OCI-LY1 (cell line): ENCODE measurements around the gene ZSWIM5.

ENCODE experiments used
- H2AFZ ChIP-seq: fragments of 200-600 bp; sonication (generic), shearing (Covaris generic); 2 replicates; pipeline ENCODE4 v1.6.0; 2014; ENCODE audit warnings: antibody characterized with exemption, mild to moderate bottlenecking, low read length
- H3F3A ChIP-seq: fragments of 200-600 bp; sonication (generic), shearing (Covaris generic); 2 replicates; pipeline ENCODE4 v1.6.0; 2014; ENCODE audit warnings: mild to moderate bottlenecking, antibody characterized with exemption, low read length, moderate library complexity; ENCODE audit not compliant: insufficient read depth
- H3K27ac ChIP-seq: fragments of 200-600 bp; sonication (generic); 2 replicates; pipeline ENCODE4 v1.5.1; 2014; ENCODE audit warnings: low read length, mixed run types, mild to moderate bottlenecking, low read depth; ENCODE audit not compliant: poor library complexity, severe bottlenecking
- H3K27me3 ChIP-seq: fragments of 200-600 bp; sonication (generic); 2 replicates; pipeline ENCODE4 v1.6.0; 2014; ENCODE audit warnings: antibody characterized with exemption, mild to moderate bottlenecking, low read length, moderate library complexity; ENCODE audit not compliant: insufficient read depth
- H3K36me3 ChIP-seq: fragments of 200-600 bp; sonication (generic); 2 replicates; pipeline ENCODE4 v1.6.1; 2014; ENCODE audit warnings: mild to moderate bottlenecking, antibody characterized with exemption, low read length, moderate library complexity, mixed read lengths; ENCODE audit not compliant: insufficient read depth
- H3K4me1 ChIP-seq: fragments of 200-600 bp; sonication (generic); 2 replicates; pipeline ENCODE4 v1.5.1; 2014; ENCODE audit warnings: mild to moderate bottlenecking, low read length, moderate library complexity; ENCODE audit not compliant: insufficient read depth, severe bottlenecking
- H3K4me2 ChIP-seq: fragments of 200-600 bp; sonication (generic), shearing (Covaris generic); 2 replicates; pipeline ENCODE4 v1.6.1; 2014; ENCODE audit warnings: low read length
- H3K4me3 ChIP-seq: fragments of 200-600 bp; sonication (generic); 2 replicates; pipeline ENCODE4 v1.5.1; 2014; ENCODE audit warnings: low read length, low read depth, mild to moderate bottlenecking, mixed read lengths; ENCODE audit not compliant: poor library complexity, severe bottlenecking
- H3K79me2 ChIP-seq: fragments of 200-600 bp; shearing (Covaris generic); 2 replicates; pipeline ENCODE4 v1.6.1; 2016; ENCODE audit warnings: mixed run types, low read length, mixed read lengths; ENCODE audit not compliant: insufficient read depth
- H3K9ac ChIP-seq: fragments of 200-600 bp; sonication (generic), shearing (Covaris generic); 2 replicates; pipeline ENCODE4 v1.6.1; 2014; ENCODE audit warnings: mild to moderate bottlenecking, low read length, mixed read lengths
- H3K9me2 ChIP-seq: fragments of 200-600 bp; sonication (generic), shearing (Covaris generic); 2 replicates; pipeline ENCODE4 v1.6.1; 2014; ENCODE audit warnings: low read depth, mild to moderate bottlenecking, low read length, mixed read lengths
- H3K9me3 ChIP-seq: fragments of 200-600 bp; shearing (Covaris generic); 2 replicates; pipeline ENCODE4 v1.6.1; 2014; ENCODE audit warnings: low read length, mixed read lengths
- H4K20me1 ChIP-seq: fragments of 200-600 bp; sonication (generic), shearing (Covaris generic); 2 replicates; pipeline ENCODE4 v1.6.0; 2016; ENCODE audit warnings: mild to moderate bottlenecking, low read length; ENCODE audit not compliant: insufficient read depth
- CTCF ChIP-seq: fragments of 200-600 bp; sonication (generic), shearing (Covaris generic); IDR thresholded peaks from 2 replicates; pipeline ENCODE4 v1.5.1; 2017; ENCODE audit warnings: mild to moderate bottlenecking, antibody characterized with exemption, low read length, moderate library complexity, mixed read lengths
- EZH2 ChIP-seq: fragments of 200-600 bp; sonication (generic), shearing (Covaris generic); IDR thresholded peaks from 2 replicates; pipeline ENCODE4 v1.8.0; 2017; ENCODE audit warnings: borderline replicate concordance, mixed run types, mild to moderate bottlenecking, antibody characterized with exemption, low read length, moderate library complexity, mixed read lengths

The ZSWIM5 gene

GRCh38 chr1:45038240-45038639 lies 168.2 kb downstream of the ZSWIM5 start:
- Histone ChIP-seq H3K4me2 (no peak overlapping the region), H3K27me3 (no peaks in the 10 kb centered on the region), H2AFZ (no peak overlapping the region), H3K4me3 (no peak overlapping the region), H3K27ac (no peak overlapping the region), H3K4me1 (peaks cover 11% of the 10 kb centered on the region), H3K9ac (no peak overlapping the region), H4K20me1 (no peaks in the 10 kb centered on the region), H3F3A (no peaks in the 10 kb centered on the region; the same call in 1 of the 2 replicates), H3K9me3 (no peaks in the 10 kb centered on the region), H3K9me2 (no peaks in the 10 kb centered on the region), H3K79me2 (no peaks in the 10 kb centered on the region), H3K36me3 (no peaks in the 10 kb centered on the region)
- TF ChIP-seq EZH2 (no peak), CTCF (no peak)

GRCh38 chr1:45037456-45037855 lies 168.9 kb downstream of the ZSWIM5 start:
- no peak overlapping the region for H3K9ac ChIP-seq
- no peaks in the 10 kb centered on the region for H4K20me1 ChIP-seq
- H3K79me2 ChIP-seq = no peaks in the 10 kb centered on the region
- H3K27ac ChIP-seq = no peak overlapping the region
- no peaks in the 10 kb centered on the region; the same call in 1 of the 2 replicates for H3F3A ChIP-seq
- no peaks in the 10 kb centered on the region for H3K36me3 ChIP-seq
- peaks cover 15% of the 10 kb centered on the region for H3K4me1 ChIP-seq
- H3K9me2 ChIP-seq = no peaks in the 10 kb centered on the region
- no peak overlapping the region for H3K4me2 ChIP-seq
- TF ChIP-seq CTCF = no peak
- no peak for TF ChIP-seq EZH2
- no peak overlapping the region for H3K4me3 ChIP-seq
- H2AFZ ChIP-seq = no peak overlapping the region
- H3K9me3 ChIP-seq = no peaks in the 10 kb centered on the region
- H3K27me3 ChIP-seq = no peaks in the 10 kb centered on the region

GRCh38 chr1:45035631-45036301 lies 170.6 kb downstream of the ZSWIM5 start:
- peaks cover 15% of the 10 kb centered on the region for H3K4me1 ChIP-seq
- no peaks in the 10 kb centered on the region for H3K9me2 ChIP-seq
- TF ChIP-seq CTCF = no peak
- TF ChIP-seq EZH2 = no peak
- no peak overlapping the region for H3K4me3 ChIP-seq
- no peaks in the 10 kb centered on the region for H4K20me1 ChIP-seq
- H3K9ac ChIP-seq = no peak overlapping the region
- no peaks in the 10 kb centered on the region for H3K27me3 ChIP-seq
- no peak overlapping the region for H2AFZ ChIP-seq
- H3K4me2 ChIP-seq = no peak overlapping the region
- no peaks in the 10 kb centered on the region for H3K9me3 ChIP-seq
- H3F3A ChIP-seq = no peaks in the 10 kb centered on the region; the same call in 1 of the 2 replicates
- H3K79me2 ChIP-seq = no peaks in the 10 kb centered on the region
- no peaks in the 10 kb centered on the region for H3K36me3 ChIP-seq
- no peak overlapping the region for H3K27ac ChIP-seq
